HepG2 (cell line): ENCODE measurements around the gene CCDC167. TPM values are rescaled to one million over a fixed set of nuclear protein-coding genes. Genes with fewer than 3 reads are reported as not detected.
A peak's percentile ranks its signal among the peaks of the same experiment; 100 is the strongest.

Source experiments
- GATAD1 ChIP-seq: IDR thresholded peaks from 2 replicates; pipeline ENCODE4 v1.6.1; 2016; ENCODE audit warnings: missing genetic modification reagents, missing compliant biosample characterization
- HES4 ChIP-seq: sonication (generic); formaldehyde crosslinking; IDR thresholded peaks from 2 replicates; pipeline ENCODE4 v1.9.0; 2021; ENCODE audit warnings: mild to moderate bottlenecking, missing genetic modification reagents, borderline replicate concordance
- HNRNPL ChIP-seq: fragments of 200-400 bp; formaldehyde crosslinking; IDR thresholded peaks from 2 replicates; pipeline ENCODE4 v1.6.1; 2017; ENCODE audit warnings: mild to moderate bottlenecking, low read depth, low read length
- MYC ChIP-seq: sonication (generic); formaldehyde crosslinking; IDR thresholded peaks from 2 replicates; pipeline ENCODE4 v1.9.0; 2021; ENCODE audit warnings: missing genetic modification reagents, borderline replicate concordance
- SMAD1 ChIP-seq: sonication (generic); formaldehyde crosslinking; IDR thresholded peaks from 2 replicates; pipeline ENCODE4 v1.4.0; 2020; ENCODE audit warnings: missing genetic modification reagents, low read depth, mild to moderate bottlenecking, borderline replicate concordance
- SNRNP70 ChIP-seq: fragments of 200-400 bp; formaldehyde crosslinking; IDR thresholded peaks from 2 replicates; pipeline ENCODE4 v1.6.1; 2017; ENCODE audit warnings: mild to moderate bottlenecking, low read depth, low read length, moderate library complexity
- ZBTB7B ChIP-seq: sonication (generic); formaldehyde crosslinking; IDR thresholded peaks from 2 replicates; pipeline ENCODE4 v1.4.0; 2020; ENCODE audit warnings: missing genetic modification reagents
- ZFY ChIP-seq: sonication (generic); formaldehyde crosslinking; IDR thresholded peaks from 2 replicates; pipeline ENCODE4 v1.4.0; 2020; ENCODE audit warnings: missing genetic modification reagents
- ZNF569 ChIP-seq: sonication (generic); formaldehyde crosslinking; IDR thresholded peaks from 2 replicates; pipeline ENCODE4 v1.5.0; 2020; ENCODE audit warnings: mild to moderate bottlenecking, missing genetic modification reagents, moderate library complexity, borderline replicate concordance
- ZNF615 ChIP-seq: sonication (generic); formaldehyde crosslinking; IDR thresholded peaks from 2 replicates; pipeline ENCODE4 v1.5.0; 2020; ENCODE audit warnings: mild to moderate bottlenecking, missing genetic modification reagents, borderline replicate concordance
- ZNF644 ChIP-seq: IDR thresholded peaks from 2 replicates; pipeline ENCODE4 v1.6.1; 2016; ENCODE audit warnings: low read depth
- ZNF746 ChIP-seq: sonication (generic); formaldehyde crosslinking; IDR thresholded peaks from 2 replicates; pipeline ENCODE4 v1.8.0; 2022; ENCODE audit warnings: mild to moderate bottlenecking, missing genetic modification reagents
- polyA plus RNA-seq, 8 experiments: library from polyadenylated mRNA; depleted of rRNA in 3 of 8; stranded (reverse) in 7 of 8; unstranded in 1 of 8; fragments of >200 nt; fragmentation: Illumina TruSeq in 4 of 8; extraction: Trizol in 4 of 8; gene quantifications; 2 replicates each; pipeline versions ENCODE4 v1.2.1 to v1.2.3, GENCODE V29; 2011 to 2016; ENCODE audit warnings: low read depth in 4 of 8, missing spikeins in 1 of 8, mixed read lengths in 1 of 8; ENCODE audit not compliant: insufficient read depth in 1 of 8
- total RNA-seq, 5 experiments: library from RNA; depleted of rRNA; stranded (reverse); fragments of >200 nt; fragmentation: Illumina TruSeq; extraction: Trizol; gene quantifications; 2 replicates each; pipeline ENCODE4 v1.2.3, GENCODE V29; 2016; ENCODE audit warnings: low read depth in 1 of 5
- TF ChIP-seq, protein P1 (sequence below), 2 experiments: fragments of 450-650 bp in 1 of 2; sonication (generic) in 1 of 2; formaldehyde crosslinking in 1 of 2; IDR thresholded peaks; 2 replicates each; pipeline versions ENCODE4 v1.6.1 to v1.8.0; 2016 to 2022; ENCODE audit warnings: antibody characterized with exemption in 1 of 2, mild to moderate bottlenecking in 1 of 2, missing genetic modification reagents in 1 of 2
- TF ChIP-seq, protein P2 (sequence below): IDR thresholded peaks from 2 replicates; pipeline ENCODE4 v1.6.1; 2016; ENCODE audit warnings: control low read depth
- TF ChIP-seq, protein P3 (sequence below): sonication (generic); formaldehyde crosslinking; IDR thresholded peaks from 2 replicates; pipeline ENCODE4 v1.4.0; 2020; ENCODE audit warnings: mild to moderate bottlenecking, missing genetic modification reagents
- TF ChIP-seq, protein P4 (sequence below): IDR thresholded peaks from 2 replicates; pipeline ENCODE4 v1.6.1; 2012; ENCODE audit warnings: inconsistent platforms

The CCDC167 gene
- total and polyA plus RNA-seq, 2 of the 13 experiments (the other 11 are each of a cell fraction or from before 2014, with no cell fraction given), result 48.4 to 66.8 TPM

DNA sequence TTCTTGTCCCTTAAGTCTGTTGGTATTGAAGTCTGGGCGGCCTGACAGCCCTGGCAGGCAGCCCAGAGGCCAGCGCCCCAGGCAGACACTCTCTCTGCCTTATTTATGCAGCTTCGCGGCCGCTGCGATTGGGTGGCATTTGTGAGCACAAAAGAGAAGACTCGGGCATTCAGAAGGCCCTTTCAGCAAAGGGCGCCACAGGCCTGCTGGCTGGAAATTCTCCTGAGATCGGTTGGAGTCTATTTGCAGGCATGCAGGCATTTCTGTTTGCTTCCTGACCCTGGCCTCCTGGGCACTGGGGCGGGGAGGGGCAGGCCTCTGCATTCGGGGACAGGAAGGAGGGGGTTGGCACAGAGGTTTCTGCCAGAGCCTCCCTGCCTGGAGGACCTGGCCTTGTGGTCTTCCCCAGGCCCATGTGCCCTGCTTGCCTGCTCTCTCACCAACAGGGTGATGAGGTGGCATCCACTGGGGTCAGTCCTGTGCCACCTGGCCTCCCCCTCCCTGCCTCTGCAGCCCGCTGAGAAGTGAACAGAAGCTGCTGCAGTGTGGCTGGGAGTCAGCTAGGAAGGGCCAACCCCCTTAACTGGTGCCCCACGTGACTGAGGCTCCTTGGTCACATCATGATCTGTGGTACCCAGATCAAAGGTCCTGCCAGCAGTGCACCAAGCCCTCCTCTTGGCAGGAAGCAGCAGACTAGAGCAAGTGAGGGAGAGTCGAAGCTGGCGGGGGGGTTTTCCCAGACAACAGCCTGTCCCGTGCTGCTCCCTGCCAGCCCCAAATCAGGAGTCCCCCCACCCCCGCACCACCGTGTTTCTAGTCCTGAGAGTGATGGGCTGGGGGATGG, 16.6 kb upstream of the CCDC167 start (continued):
- TF ChIP-seq, protein P1, sequence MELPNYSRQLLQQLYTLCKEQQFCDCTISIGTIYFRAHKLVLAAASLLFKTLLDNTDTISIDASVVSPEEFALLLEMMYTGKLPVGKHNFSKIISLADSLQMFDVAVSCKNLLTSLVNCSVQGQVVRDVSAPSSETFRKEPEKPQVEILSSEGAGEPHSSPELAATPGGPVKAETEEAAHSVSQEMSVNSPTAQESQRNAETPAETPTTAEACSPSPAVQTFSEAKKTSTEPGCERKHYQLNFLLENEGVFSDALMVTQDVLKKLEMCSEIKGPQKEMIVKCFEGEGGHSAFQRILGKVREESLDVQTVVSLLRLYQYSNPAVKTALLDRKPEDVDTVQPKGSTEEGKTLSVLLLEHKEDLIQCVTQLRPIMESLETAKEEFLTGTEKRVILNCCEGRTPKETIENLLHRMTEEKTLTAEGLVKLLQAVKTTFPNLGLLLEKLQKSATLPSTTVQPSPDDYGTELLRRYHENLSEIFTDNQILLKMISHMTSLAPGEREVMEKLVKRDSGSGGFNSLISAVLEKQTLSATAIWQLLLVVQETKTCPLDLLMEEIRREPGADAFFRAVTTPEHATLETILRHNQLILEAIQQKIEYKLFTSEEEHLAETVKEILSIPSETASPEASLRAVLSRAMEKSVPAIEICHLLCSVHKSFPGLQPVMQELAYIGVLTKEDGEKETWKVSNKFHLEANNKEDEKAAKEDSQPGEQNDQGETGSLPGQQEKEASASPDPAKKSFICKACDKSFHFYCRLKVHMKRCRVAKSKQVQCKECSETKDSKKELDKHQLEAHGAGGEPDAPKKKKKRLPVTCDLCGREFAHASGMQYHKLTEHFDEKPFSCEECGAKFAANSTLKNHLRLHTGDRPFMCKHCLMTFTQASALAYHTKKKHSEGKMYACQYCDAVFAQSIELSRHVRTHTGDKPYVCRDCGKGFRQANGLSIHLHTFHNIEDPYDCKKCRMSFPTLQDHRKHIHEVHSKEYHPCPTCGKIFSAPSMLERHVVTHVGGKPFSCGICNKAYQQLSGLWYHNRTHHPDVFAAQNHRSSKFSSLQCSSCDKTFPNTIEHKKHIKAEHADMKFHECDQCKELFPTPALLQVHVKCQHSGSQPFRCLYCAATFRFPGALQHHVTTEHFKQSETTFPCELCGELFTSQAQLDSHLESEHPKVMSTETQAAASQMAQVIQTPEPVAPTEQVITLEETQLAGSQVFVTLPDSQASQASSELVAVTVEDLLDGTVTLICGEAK (IDR thresholded peaks at IDR 0.05), result no peak
- TF ChIP-seq, protein P1 (CRISPR knock-in tag; IDR thresholded peaks at IDR 0.05), result 0 out of 2 replicates have a peak, but pooled peaks have one; percentile 12
- TF ChIP-seq ZNF569 (CRISPR knock-in tag) (no peak), SNRNP70 (no peak), ZNF746 (CRISPR knock-in tag) (0 out of 2 replicates have a peak, but pooled peaks have one; percentile 27), SMAD1 (CRISPR knock-in tag) (0 out of 2 replicates have a peak, but pooled peaks have one; percentile 39), HES4 (CRISPR knock-in tag) (no peak), ZNF644 (CRISPR knock-in tag) (no peak), ZNF615 (CRISPR knock-in tag) (no peak), ZFY (CRISPR knock-in tag) (no peak), HNRNPL (peak; percentile 75), ZBTB7B (CRISPR knock-in tag) (no peak), GATAD1 (CRISPR knock-in tag) (no peak), MYC (CRISPR knock-in tag) (0 out of 2 replicates have a peak, but pooled peaks have one; percentile 29)
- TF ChIP-seq, protein P2, sequence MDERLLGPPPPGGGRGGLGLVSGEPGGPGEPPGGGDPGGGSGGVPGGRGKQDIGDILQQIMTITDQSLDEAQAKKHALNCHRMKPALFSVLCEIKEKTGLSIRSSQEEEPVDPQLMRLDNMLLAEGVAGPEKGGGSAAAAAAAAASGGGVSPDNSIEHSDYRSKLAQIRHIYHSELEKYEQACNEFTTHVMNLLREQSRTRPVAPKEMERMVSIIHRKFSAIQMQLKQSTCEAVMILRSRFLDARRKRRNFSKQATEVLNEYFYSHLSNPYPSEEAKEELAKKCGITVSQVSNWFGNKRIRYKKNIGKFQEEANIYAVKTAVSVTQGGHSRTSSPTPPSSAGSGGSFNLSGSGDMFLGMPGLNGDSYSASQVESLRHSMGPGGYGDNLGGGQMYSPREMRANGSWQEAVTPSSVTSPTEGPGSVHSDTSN, result no peak
- TF ChIP-seq, protein P3, sequence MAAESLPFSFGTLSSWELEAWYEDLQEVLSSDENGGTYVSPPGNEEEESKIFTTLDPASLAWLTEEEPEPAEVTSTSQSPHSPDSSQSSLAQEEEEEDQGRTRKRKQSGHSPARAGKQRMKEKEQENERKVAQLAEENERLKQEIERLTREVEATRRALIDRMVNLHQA, result no peak
- TF ChIP-seq, protein P4, sequence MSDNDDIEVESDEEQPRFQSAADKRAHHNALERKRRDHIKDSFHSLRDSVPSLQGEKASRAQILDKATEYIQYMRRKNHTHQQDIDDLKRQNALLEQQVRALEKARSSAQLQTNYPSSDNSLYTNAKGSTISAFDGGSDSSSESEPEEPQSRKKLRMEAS, result no peak
